HG03460 (cell line): ENCODE data around the gene PROM2.

ENCODE experiments used
- ATAC-seq: cut with Tn5 transposase; IDR thresholded peaks from one replicate; pipeline ENCODE4 v1.9.1; 2021; ENCODE audit not compliant: unreplicated experiment

PROM2 gene

GRCh38 chr2:95283562-95283961 lies 9.3 kb downstream of the PROM2 start:
- ATAC-seq: no peak

DNA sequence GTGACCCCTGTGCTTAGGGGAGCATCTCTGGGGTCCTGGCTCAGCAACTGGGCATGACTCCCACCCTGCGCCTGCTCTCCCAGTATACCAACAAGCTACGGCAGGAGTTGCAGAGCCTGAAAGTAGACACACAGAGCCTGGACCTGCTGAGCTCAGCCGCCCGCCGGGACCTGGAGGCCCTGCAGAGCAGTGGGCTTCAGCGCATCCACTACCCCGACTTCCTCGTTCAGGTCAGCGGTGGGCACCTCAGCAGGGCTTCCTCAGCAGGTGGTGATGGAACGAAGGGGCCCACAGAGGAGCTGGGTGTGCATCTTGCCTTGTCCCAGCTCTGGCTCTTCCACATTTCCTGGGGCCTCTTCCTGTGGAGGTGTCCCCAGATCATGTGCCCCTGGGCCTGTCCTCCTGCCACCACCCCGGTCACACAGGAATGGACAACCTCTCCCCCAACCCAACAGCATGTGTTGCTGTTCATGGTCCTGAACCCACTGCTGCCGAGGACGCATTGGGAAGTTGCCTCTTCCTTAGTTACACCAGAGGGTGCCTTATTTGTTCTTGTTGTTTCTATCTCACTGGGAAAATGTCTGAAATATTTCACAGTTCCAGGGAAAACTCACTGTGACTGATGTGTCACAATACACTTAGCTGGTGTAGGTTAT lies 10.8 kb downstream of the PROM2 start:
- ATAC-seq: no peak

- ATAC-seq: no peak
Observed at GRCh38 chr2:95285542-95285932, 11.3 kb downstream of the PROM2 start.

DNA sequence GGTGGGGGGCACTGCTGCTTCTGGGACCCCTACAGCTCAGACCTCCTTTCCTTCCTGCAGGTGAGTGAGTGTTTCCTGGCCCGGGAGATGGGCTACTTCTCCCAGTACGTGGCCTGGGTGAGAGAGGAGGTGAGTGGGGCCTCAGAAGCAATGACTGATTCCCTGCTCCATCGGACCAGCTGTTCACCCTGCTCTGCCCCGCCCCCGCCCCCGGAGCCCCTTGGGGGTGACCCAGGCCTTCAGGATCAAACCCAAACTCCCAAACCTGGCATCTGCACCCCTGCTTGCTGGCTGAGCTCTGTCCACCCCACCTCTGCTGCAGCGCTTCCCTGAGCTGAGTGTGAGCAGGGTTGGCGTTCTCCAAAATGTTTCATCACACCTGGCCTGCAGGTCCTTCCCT lies 13.1 kb downstream of the PROM2 start:
- no peak for ATAC-seq

GRCh38 chr2:95287806-95288205 lies 13.6 kb downstream of the PROM2 start:
- no peak for ATAC-seq

- ATAC-seq: no peak
Observed at GRCh38 chr2:95289253-95289652, 15.0 kb downstream of the PROM2 start.

- ATAC-seq: no peak
Observed at GRCh38 chr2:95291222-95291621, 17.0 kb downstream of the PROM2 start.

DNA sequence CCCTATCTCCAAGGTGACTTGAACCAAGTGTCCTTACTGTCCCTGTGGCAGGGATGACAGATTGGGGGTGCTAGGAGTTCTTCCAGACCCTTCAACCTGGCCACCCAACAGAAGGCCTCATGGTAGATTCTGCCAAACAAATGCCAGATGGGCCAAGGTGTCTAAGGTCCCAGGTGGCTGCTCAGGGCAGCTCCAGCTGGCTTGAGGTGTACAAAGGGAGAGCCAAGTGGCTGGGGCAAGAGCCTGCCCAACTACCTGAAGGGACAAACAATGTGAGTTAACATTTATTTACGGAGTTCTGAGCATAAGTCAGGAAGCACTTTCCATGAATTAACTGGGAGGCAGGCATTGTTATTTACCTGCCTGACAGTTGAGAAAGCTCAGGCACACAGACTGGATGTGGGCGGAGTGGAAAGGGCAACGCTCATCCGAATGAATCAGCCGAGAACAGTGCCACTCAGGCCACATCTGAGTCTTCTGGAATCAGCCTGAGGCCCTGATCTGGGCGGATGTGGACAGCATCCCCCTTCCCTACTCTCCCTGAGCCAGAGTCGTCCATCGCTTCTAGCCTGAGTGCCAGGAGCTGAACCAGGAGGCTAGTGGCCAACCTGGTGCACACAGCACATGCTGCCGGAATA lies 18.5 kb downstream of the PROM2 start:
- ATAC-seq: no peak

DNA sequence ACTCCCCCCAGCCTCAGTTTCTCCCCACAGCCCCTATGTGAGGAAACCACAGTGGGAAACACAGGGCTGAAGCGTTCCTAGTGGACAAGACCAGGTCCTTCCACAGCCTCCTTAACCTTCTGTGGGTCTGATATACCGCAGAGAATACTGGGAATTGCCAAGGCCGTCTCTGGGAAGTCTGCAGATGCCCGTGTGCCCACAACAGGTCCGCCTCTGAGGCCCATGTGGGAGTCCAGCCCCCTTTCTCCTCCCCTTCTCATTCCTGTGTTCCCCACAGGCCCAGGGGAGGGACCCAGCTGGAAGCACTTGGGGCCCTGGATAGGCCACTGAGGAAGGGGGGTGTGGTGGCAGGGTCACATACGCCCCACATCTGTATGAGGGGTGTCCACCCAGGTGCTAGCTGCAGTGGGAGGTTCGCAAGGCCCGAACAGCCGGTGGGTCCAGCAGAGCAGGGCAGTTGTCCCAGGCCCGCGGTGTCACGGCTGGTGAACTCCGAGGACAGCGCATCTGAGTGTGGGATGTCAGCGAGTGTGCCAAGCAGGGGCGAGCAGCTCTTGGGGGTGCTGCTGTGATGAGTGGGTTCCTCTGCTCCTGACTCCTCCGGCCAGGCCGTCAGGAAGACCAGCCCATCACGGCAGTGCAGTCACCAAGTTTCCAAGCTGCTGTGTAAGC lies 20.5 kb downstream of the PROM2 start:
- ATAC-seq: no peak

- no peak for ATAC-seq
Observed at GRCh38 chr2:95295376-95295775, 21.1 kb downstream of the PROM2 start.

- ATAC-seq: no peak
Observed at GRCh38 chr2:95296011-95296410, 21.8 kb downstream of the PROM2 start.

GRCh38 chr2:95296880-95297487 lies 22.7 kb downstream of the PROM2 start, which contains the start of gene KCNIP3:
KCNIP3 (plus strand) TSS chr2:95297347; CDS start chr2:95297439, 92 bp downstream.
- no peak for ATAC-seq

DNA sequence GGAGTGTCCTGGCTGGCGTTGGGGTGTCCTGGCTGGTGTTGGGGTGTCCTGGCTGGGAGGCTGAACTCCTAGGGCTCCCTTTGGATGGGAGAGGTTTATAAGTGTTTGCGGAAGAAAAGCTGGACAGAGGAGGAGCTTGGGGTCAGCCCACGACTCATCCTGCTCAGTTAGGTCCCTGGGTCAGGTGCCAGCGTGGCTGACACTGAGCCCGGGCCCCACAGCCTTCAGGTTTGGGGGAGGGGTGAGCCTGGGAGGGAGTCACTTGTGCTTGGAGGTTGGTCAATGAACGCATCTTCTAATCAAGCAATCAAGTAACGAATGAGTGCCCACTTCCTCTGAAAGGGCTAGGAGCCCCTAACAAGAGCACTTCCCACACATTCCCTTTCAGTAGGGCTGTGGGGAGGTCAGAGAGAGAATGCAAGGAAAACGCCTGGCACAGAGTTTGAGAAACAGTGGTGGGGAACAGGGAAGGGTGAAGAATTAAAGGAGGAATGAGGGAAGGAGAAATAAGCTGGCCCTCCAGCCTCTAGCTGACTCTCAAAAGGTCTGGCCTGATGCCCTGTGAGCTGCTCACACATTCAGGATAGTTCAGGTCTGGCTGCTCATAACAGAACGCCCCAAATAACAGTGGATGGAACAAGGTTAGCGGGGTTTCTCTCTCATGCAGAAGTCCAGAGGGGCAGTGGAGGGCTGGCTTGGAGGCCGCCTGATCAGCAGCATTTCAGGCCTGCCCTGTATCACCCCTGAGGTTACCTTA lies 23.6 kb downstream of the PROM2 start:
- no peak for ATAC-seq

- no peak for ATAC-seq
Observed at GRCh38 chr2:95298486-95299111, 24.4 kb downstream of the PROM2 start.

DNA sequence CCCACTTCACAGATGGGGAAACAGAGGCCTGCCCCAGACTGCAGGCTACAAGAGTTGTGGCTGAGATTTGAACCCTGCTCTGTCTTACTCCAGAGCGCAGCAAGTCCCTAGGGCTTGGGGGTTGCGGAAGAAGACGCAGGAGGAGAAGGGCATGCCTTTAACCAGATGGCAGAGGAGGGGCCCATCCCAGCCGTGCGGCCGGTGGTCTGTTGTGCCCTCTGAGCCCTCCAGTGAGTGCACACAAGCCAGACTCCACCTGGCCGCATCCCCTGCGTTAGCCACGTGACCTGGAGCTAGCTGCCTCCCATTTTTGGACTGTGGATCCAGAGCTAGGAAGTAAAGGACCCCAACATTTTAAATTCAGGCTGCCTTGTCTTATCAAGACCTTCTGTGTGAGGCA lies 25.7 kb downstream of the PROM2 start:
- no peak for ATAC-seq

DNA sequence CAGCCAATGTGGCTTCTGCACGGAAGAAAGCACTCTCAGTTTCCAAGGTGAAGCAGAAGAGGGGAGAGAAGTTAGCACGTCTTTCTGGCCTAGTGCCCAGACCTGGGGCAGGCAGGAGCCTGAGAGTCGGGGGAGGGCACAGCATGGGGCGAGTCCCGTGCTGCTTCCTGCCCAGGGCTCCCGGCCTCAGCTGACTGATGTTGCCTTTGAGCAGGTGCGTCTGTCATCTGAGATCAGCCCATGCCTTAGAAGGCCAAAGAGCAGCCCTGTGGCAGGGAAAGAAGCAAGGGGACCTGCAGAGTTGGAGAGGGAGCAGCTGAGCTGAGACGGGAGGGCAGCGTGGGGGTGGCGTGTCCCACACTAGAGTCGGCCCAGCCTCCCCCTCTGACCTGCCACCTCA lies 26.2 kb downstream of the PROM2 start:
- no peak for ATAC-seq

DNA sequence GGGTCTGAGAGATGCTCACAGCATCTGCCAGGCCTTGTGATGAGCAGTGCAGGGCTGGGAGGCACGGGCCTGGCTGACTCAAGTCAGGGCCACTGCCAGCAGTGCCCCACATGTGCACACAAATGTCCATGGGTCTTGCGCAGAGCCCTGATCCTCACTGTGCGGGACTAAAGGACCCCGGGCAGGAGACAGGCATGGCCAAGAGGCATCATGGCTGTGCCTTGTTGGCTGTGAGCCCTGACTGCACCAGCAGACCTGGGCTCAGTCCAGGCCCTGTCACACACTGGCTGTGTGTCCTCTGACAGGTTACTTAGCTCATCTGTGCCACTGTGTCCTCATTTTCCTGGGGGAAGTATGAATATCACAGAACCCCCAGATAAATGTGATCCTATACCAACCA lies 26.9 kb downstream of the PROM2 start:
- ATAC-seq: no peak

DNA sequence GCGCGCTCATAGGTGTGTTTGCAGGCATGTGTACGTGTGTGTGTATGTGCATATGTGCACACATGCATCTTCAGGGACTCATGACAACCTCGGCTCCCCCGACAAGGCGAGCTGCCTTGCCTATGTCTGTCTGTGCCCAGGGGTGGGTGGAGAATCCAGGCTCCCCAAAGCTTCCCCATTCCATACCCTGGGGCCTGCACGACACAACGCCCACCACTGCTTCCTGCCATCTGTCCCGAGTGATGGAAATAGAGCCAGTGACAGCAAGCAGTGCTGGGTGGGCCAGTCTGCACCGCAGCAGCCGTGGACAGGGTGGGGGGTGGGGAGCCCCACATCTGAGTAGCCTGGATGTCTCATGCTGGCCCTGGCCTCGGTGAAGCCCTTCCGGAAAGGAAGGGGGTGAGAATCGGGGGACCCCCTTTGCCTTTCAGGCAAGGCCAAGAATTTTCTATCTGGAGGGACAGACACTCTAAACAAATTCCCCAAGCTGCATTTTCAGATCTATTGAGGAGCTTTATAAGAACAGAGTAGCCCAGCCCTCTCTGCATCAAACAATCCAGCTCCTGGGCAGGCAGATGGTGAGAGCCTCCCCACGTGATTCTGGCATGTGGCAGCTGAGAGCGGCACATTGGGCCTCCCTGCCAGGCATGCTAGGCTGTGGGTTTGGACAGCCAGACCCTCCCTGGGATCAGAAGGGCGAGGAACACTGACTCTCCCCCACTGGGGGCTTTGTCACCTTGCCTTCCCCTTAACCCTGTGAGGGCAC lies 27.8 kb downstream of the PROM2 start:
- no peak for ATAC-seq

DNA sequence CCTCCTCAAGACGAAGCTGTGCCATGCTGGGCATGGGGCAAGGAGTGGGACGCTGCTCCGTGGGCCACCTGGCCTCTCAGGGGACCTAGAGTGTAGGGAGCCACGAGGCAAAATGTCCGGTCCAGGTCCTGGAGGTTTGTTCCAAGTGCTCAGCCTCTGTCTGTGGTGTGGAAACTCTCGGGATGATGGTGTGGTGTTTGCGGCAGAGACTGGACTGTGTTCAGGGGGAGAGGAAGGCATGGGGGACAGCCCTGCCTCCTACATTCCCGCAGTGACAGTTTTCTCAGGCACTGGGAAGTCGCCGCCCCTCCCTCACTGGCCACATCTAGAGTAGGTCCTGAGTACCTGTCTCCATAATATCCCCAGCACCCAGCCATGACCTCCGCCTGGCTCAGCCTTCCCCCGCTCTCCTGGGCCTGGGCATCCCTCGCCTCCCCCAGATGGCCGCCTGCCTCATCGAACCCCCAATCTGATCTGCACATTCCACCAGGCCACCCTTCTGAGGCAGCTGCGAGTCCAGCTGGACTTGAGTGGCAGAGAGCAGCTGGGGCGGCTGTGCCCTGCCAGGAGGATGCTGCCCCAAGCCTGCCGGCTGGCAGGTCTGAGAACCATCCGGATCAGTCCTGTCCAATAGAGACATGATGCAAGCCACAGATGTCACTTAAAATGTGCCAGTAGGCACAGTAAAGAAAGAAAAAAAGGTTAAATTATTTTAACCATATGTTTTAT lies 29.1 kb downstream of the PROM2 start:
- ATAC-seq: no peak
